ENCODE data around the gene GLRB.
A peak's percentile ranks its signal among the peaks of the same experiment; 100 is the strongest.

The GLRB gene

GRCh38 chr4:157128395-157128794 is 52.4 kb downstream of the GLRB start:
- DNase-seq = peak; percentile 20
- no peaks in the 10 kb centered on the region for H3K27me3 ChIP-seq (ENCODE audit: insufficient read depth, low read depth, severe bottlenecking)
- TF ChIP-seq, protein P1, sequence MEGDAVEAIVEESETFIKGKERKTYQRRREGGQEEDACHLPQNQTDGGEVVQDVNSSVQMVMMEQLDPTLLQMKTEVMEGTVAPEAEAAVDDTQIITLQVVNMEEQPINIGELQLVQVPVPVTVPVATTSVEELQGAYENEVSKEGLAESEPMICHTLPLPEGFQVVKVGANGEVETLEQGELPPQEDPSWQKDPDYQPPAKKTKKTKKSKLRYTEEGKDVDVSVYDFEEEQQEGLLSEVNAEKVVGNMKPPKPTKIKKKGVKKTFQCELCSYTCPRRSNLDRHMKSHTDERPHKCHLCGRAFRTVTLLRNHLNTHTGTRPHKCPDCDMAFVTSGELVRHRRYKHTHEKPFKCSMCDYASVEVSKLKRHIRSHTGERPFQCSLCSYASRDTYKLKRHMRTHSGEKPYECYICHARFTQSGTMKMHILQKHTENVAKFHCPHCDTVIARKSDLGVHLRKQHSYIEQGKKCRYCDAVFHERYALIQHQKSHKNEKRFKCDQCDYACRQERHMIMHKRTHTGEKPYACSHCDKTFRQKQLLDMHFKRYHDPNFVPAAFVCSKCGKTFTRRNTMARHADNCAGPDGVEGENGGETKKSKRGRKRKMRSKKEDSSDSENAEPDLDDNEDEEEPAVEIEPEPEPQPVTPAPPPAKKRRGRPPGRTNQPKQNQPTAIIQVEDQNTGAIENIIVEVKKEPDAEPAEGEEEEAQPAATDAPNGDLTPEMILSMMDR (IDR thresholded peaks at IDR 0.05; ENCODE audit: low read depth, low read length) = peak; percentile 20; the same call in 1 of the 2 replicates

DNA sequence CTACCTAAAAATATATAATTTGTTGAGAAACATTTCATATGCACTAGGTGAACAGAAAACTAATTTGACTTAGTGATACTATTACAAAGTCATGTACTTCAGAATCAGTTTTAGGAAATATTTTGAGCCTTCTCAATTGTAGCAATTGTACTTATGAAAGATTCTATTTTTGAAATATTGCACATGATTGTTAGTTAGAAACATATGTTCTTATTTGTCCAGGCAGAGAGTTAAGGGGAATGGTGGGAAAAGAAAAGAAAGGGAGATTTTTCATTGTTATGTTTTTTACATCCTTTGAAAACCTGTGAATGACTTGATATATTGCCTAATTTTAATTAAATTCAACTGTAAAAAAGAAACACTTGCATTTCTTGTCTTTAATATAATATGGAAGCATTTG is 66.0 kb downstream of the GLRB start:
- TF ChIP-seq, protein P1 (IDR thresholded peaks at IDR 0.05; ENCODE audit: low read depth, low read length) = no peak
- DNase-seq = no peak
- Histone ChIP-seq H3K36me3 (no peaks in the 10 kb centered on the region), H3K27ac (no peak overlapping the region), H3K9me3 (ENCODE audit: severe bottlenecking) (no peaks in the 10 kb centered on the region), H3K27me3 (ENCODE audit: insufficient read depth, low read depth, severe bottlenecking) (no peaks in the 10 kb centered on the region), H3K4me3 (ENCODE audit: low read depth, low read length) (no peak overlapping the region)

More at GRCh38 chr4:157128395-157128794, 52.4 kb downstream of the GLRB start:
- H3K27ac ChIP-seq = no peak overlapping the region
- no peaks in the 10 kb centered on the region for H3K9me3 ChIP-seq (ENCODE audit: severe bottlenecking)
- no peak overlapping the region for H3K4me3 ChIP-seq (ENCODE audit: low read depth, low read length)
- no peaks in the 10 kb centered on the region for H3K36me3 ChIP-seq

DNA sequence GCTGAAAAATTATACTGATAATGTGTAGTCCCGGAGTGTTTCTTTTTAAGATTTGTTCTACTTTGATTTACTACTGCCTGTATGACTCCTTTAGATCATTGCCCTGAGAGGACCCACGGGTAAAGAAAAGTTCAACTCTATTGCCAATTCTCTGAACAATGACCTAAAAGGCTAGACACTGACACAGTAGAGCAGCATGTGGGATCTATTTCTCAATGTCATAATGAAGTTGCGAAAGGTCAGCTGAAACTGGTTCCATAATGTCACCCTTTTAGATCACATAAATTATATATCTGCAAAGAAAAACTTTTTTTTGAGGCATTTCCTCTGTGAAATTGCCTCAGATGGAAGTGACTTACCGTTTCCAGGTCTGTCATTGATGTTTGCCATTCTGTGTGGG is 67.4 kb downstream of the GLRB start:
- H3K27ac ChIP-seq = no peak overlapping the region
- H3K9me3 ChIP-seq (ENCODE audit: severe bottlenecking) = no peaks in the 10 kb centered on the region
- no peaks in the 10 kb centered on the region for H3K36me3 ChIP-seq
- no peak overlapping the region for H3K4me3 ChIP-seq (ENCODE audit: low read depth, low read length)
- TF ChIP-seq, protein P1 (IDR thresholded peaks at IDR 0.05; ENCODE audit: low read depth, low read length) = no peak
- no peak for DNase-seq
- no peaks in the 10 kb centered on the region for H3K27me3 ChIP-seq (ENCODE audit: insufficient read depth, low read depth, severe bottlenecking)

- Histone ChIP-seq H3K27ac (no peak overlapping the region), H3K27me3 (ENCODE audit: insufficient read depth, low read depth, severe bottlenecking) (no peaks in the 10 kb centered on the region), H3K9me3 (ENCODE audit: severe bottlenecking) (no peaks in the 10 kb centered on the region), H3K36me3 (no peaks in the 10 kb centered on the region; the same call in 1 of the 2 replicates), H3K4me3 (ENCODE audit: low read depth, low read length) (no peak overlapping the region)
- no peak for DNase-seq
- TF ChIP-seq, protein P1 (IDR thresholded peaks at IDR 0.05; ENCODE audit: low read depth, low read length) = no peak
These were observed 75.8 kb downstream of the GLRB start for GRCh38 chr4:157151711-157152110.

GRCh38 chr4:157165935-157166610 is 90.1 kb downstream of the GLRB start:
- Histone ChIP-seq H3K9me3 (ENCODE audit: severe bottlenecking) (no peaks in the 10 kb centered on the region), H3K27ac (no peak overlapping the region), H3K27me3 (ENCODE audit: insufficient read depth, low read depth, severe bottlenecking) (no peaks in the 10 kb centered on the region), H3K36me3 (no peaks in the 10 kb centered on the region), H3K4me3 (ENCODE audit: low read depth, low read length) (no peak overlapping the region)
- no peak for DNase-seq
- TF ChIP-seq, protein P1 (IDR thresholded peaks at IDR 0.05; ENCODE audit: low read depth, low read length) = no peak

- H3K27me3 ChIP-seq (ENCODE audit: insufficient read depth, low read depth, severe bottlenecking) = no peaks in the 10 kb centered on the region
- no peaks in the 10 kb centered on the region for H3K36me3 ChIP-seq
- H3K9me3 ChIP-seq (ENCODE audit: severe bottlenecking) = no peaks in the 10 kb centered on the region
- DNase-seq = no peak
- H3K27ac ChIP-seq = no peak overlapping the region
- TF ChIP-seq, protein P1 (IDR thresholded peaks at IDR 0.05; ENCODE audit: low read depth, low read length) = no peak
- no peak overlapping the region for H3K4me3 ChIP-seq (ENCODE audit: low read depth, low read length)
These were observed 94.4 kb downstream of the GLRB start for GRCh38 chr4:157170321-157170720.
